ENCODE data around the gene SEMA4B. TPM values are rescaled to one million over a fixed set of nuclear protein-coding genes. Genes with fewer than 3 reads are reported as not detected.
"Not testable (repeated sequence)": the region's sequence is repeated elsewhere in the genome, so short reads cannot be mapped to it uniquely, and the experiment has no call there.

SEMA4B gene
- total RNA-seq, 1 donor from 2014 or later, result 36.3 TPM

GRCh38 chr15:90261811-90262210 is 60.7 kb downstream of the SEMA4B start:
- no peak for DNase-seq

GRCh38 chr15:90262426-90262825 is 61.3 kb downstream of the SEMA4B start:
- DNase-seq, result no peak

- DNase-seq, result no peak
These were observed 63.5 kb downstream of the SEMA4B start for GRCh38 chr15:90264671-90265070.

- DNase-seq, result peak; percentile 91
These were observed 64.3 kb downstream of the SEMA4B start, which contains the start of gene NGRN for GRCh38 chr15:90265271-90266060. Gene NGRN (plus strand): TSS chr15:90265672. CDS start chr15:90265713, 41 bp downstream.

GRCh38 chr15:90266061-90266431 is 64.9 kb downstream of the SEMA4B start:
- DNase-seq, result peak; percentile 49

- DNase-seq, result no peak
These were observed 65.4 kb downstream of the SEMA4B start for GRCh38 chr15:90266485-90266884.

GRCh38 chr15:90268415-90268814 is 67.3 kb downstream of the SEMA4B start:
- DNase-seq, result no peak

- no peak for DNase-seq
These were observed 69.5 kb downstream of the SEMA4B start for GRCh38 chr15:90270502-90271150.

GRCh38 chr15:90271459-90272166 is 70.5 kb downstream of the SEMA4B start:
- no peak for DNase-seq

GRCh38 chr15:90278467-90278866 is 77.3 kb downstream of the SEMA4B start:
- not testable (repeated sequence) for DNase-seq

Small RNAs within 50 kb of the gene (small RNA-seq; reads per million reads assigned to genes)
- gene RN7SL346P, result not detected

Other genes starting within 250 kb of the SEMA4B start
- gene ZNF710, start 200.0 kb upstream of the SEMA4B start, total RNA-seq, result 14.3 TPM
- gene IDH2, start 98.9 kb upstream of the SEMA4B start, total RNA-seq, result 65.7 TPM
- gene CIB1, start 32.6 kb downstream of the SEMA4B start, total RNA-seq, result 2.7 TPM
- 9.7 TPM for gene GDPGP1, start 32.9 kb downstream of the SEMA4B start, total RNA-seq
- 0.31 TPM for gene TTLL13, start 48.2 kb downstream of the SEMA4B start, total RNA-seq
- gene NGRN, start 64.3 kb downstream of the SEMA4B start, total RNA-seq, result 241 TPM
- 6.1 TPM for gene ZNF774, start 151.0 kb downstream of the SEMA4B start, total RNA-seq
- 41.0 TPM for gene IQGAP1, start 186.9 kb downstream of the SEMA4B start, total RNA-seq